ENCODE measurements around the gene SCYL2.
"Not testable (repeated sequence)": the region's sequence is repeated elsewhere in the genome, so short reads cannot be mapped to it uniquely, and the experiment has no call there.

Gene SCYL2

DNA sequence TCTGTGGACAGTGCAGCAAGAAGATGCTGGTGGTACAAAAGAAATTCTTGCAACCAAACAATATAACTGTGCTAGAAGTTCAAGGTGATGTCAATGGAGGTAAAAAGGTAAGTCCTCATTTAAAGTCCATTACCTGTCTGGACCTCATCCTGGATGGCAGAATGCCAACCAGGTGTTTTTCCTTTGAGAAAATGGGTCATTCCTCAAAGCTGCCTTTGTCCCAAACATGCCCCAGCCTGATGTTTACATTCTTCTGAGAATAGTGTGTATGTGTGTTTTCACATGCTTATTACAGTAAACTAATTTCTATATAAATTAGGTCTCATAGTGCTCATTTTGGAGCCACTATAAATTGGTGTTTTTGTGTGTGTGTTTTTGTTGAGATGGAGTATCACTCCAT, 41.5 kb upstream of the SCYL2 start:
- no peak for TF ChIP-seq ISL1 (CRISPR knock-in tag; IDR thresholded peaks at IDR 0.05)
- ATAC-seq: no peak

- no peak for TF ChIP-seq ZFP30 (CRISPR knock-in tag; IDR thresholded peaks at IDR 0.05)
- TF ChIP-seq RARB (CRISPR knock-in tag; IDR thresholded peaks at IDR 0.05): no peak
- no peak for TF ChIP-seq ZC3H10 (CRISPR knock-in tag; IDR thresholded peaks at IDR 0.05)
- no peak for TF ChIP-seq SNAI2 (CRISPR knock-in tag; IDR thresholded peaks at IDR 0.05)
- TF ChIP-seq BACH2 (CRISPR knock-in tag; IDR thresholded peaks at IDR 0.05; ENCODE audit: borderline replicate concordance): no peak
- TF ChIP-seq, protein P1, sequence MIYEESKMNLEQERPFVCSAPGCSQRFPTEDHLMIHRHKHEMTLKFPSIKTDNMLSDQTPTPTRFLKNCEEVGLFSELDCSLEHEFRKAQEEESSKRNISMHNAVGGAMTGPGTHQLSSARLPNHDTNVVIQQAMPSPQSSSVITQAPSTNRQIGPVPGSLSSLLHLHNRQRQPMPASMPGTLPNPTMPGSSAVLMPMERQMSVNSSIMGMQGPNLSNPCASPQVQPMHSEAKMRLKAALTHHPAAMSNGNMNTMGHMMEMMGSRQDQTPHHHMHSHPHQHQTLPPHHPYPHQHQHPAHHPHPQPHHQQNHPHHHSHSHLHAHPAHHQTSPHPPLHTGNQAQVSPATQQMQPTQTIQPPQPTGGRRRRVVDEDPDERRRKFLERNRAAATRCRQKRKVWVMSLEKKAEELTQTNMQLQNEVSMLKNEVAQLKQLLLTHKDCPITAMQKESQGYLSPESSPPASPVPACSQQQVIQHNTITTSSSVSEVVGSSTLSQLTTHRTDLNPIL (CRISPR knock-in tag; IDR thresholded peaks at IDR 0.05; ENCODE audit: low read depth): no peak
- no peak for TF ChIP-seq TCF4 (CRISPR knock-in tag; IDR thresholded peaks at IDR 0.05; ENCODE audit: borderline replicate concordance)
- no peak for TF ChIP-seq ISL1 (CRISPR knock-in tag; IDR thresholded peaks at IDR 0.05)
- no peak for TF ChIP-seq ZNF565 (CRISPR knock-in tag; conservative IDR thresholded peaks at IDR 0.05; ENCODE audit: low read depth)
- TF ChIP-seq ARNTL (CRISPR knock-in tag; IDR thresholded peaks at IDR 0.05; ENCODE audit: borderline replicate concordance, low read depth): no peak
- no peak for TF ChIP-seq TOX (CRISPR knock-in tag; IDR thresholded peaks at IDR 0.05; ENCODE audit: borderline replicate concordance)
- TF ChIP-seq OSR1 (CRISPR knock-in tag; IDR thresholded peaks at IDR 0.05): no peak
- TF ChIP-seq PATZ1 (CRISPR knock-in tag; IDR thresholded peaks at IDR 0.05; ENCODE audit: borderline replicate concordance): no peak
- TF ChIP-seq CSRNP3 (CRISPR knock-in tag; IDR thresholded peaks at IDR 0.05): no peak
- no peak for TF ChIP-seq ZNF70 (CRISPR knock-in tag; IDR thresholded peaks at IDR 0.05)
- TF ChIP-seq, protein P2, sequence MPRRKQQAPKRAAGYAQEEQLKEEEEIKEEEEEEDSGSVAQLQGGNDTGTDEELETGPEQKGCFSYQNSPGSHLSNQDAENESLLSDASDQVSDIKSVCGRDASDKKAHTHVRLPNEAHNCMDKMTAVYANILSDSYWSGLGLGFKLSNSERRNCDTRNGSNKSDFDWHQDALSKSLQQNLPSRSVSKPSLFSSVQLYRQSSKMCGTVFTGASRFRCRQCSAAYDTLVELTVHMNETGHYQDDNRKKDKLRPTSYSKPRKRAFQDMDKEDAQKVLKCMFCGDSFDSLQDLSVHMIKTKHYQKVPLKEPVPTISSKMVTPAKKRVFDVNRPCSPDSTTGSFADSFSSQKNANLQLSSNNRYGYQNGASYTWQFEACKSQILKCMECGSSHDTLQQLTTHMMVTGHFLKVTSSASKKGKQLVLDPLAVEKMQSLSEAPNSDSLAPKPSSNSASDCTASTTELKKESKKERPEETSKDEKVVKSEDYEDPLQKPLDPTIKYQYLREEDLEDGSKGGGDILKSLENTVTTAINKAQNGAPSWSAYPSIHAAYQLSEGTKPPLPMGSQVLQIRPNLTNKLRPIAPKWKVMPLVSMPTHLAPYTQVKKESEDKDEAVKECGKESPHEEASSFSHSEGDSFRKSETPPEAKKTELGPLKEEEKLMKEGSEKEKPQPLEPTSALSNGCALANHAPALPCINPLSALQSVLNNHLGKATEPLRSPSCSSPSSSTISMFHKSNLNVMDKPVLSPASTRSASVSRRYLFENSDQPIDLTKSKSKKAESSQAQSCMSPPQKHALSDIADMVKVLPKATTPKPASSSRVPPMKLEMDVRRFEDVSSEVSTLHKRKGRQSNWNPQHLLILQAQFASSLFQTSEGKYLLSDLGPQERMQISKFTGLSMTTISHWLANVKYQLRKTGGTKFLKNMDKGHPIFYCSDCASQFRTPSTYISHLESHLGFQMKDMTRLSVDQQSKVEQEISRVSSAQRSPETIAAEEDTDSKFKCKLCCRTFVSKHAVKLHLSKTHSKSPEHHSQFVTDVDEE (CRISPR knock-in tag; IDR thresholded peaks at IDR 0.05): no peak
- no peak for TF ChIP-seq ESRRG (CRISPR knock-in tag; IDR thresholded peaks at IDR 0.05)
- no peak for TF ChIP-seq CSDC2 (CRISPR knock-in tag; IDR thresholded peaks at IDR 0.05)
- peak; percentile 77 for ATAC-seq
These were observed 37.8 kb upstream of the SCYL2 start for GRCh38 chr12:100229036-100229635.

DNA sequence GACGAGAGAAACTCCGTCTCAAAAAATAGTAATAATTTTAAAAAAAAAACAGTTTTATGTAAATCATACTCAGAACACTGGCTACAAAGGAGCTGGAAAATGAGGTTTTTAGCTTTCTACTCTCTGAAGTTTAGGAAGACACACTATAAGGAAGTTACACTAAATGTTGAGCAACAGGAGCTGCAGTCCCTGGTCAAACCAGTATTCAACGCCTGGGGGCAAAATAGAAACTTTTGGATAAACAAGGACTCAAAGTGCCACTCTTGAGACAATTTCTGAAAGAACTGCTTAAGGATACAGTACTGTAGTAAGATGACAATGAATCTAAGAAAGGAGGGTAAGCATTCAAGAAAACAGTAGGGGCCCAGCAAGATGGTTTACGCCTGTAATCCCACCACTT, 37.1 kb upstream of the SCYL2 start:
- ATAC-seq: no peak
- no peak for TF ChIP-seq ISL1 (CRISPR knock-in tag; IDR thresholded peaks at IDR 0.05)
- TF ChIP-seq ZFP30 (CRISPR knock-in tag; IDR thresholded peaks at IDR 0.05): no peak
- no peak for TF ChIP-seq ZNF70 (CRISPR knock-in tag; IDR thresholded peaks at IDR 0.05)
- no peak for TF ChIP-seq ZC3H10 (CRISPR knock-in tag; IDR thresholded peaks at IDR 0.05)
- no peak for TF ChIP-seq CSRNP3 (CRISPR knock-in tag; IDR thresholded peaks at IDR 0.05)
- no peak for TF ChIP-seq BACH2 (CRISPR knock-in tag; IDR thresholded peaks at IDR 0.05; ENCODE audit: borderline replicate concordance)
- TF ChIP-seq ARNTL (CRISPR knock-in tag; IDR thresholded peaks at IDR 0.05; ENCODE audit: borderline replicate concordance, low read depth): no peak
- no peak for TF ChIP-seq POU6F1 (CRISPR knock-in tag; IDR thresholded peaks at IDR 0.05; ENCODE audit: borderline replicate concordance, low read depth)
- no peak for TF ChIP-seq ESRRG (CRISPR knock-in tag; IDR thresholded peaks at IDR 0.05)
- TF ChIP-seq TOX (CRISPR knock-in tag; IDR thresholded peaks at IDR 0.05; ENCODE audit: borderline replicate concordance): no peak
- TF ChIP-seq TCF4 (CRISPR knock-in tag; IDR thresholded peaks at IDR 0.05; ENCODE audit: borderline replicate concordance): no peak
- TF ChIP-seq RARB (CRISPR knock-in tag; IDR thresholded peaks at IDR 0.05): no peak
- TF ChIP-seq CSDC2 (CRISPR knock-in tag; IDR thresholded peaks at IDR 0.05): no peak
- no peak for TF ChIP-seq PPARA (CRISPR knock-in tag; IDR thresholded peaks at IDR 0.05; ENCODE audit: borderline replicate concordance)
- TF ChIP-seq, protein P2 (CRISPR knock-in tag; IDR thresholded peaks at IDR 0.05): no peak
- no peak for TF ChIP-seq ZFP3 (CRISPR knock-in tag; IDR thresholded peaks at IDR 0.05)

DNA sequence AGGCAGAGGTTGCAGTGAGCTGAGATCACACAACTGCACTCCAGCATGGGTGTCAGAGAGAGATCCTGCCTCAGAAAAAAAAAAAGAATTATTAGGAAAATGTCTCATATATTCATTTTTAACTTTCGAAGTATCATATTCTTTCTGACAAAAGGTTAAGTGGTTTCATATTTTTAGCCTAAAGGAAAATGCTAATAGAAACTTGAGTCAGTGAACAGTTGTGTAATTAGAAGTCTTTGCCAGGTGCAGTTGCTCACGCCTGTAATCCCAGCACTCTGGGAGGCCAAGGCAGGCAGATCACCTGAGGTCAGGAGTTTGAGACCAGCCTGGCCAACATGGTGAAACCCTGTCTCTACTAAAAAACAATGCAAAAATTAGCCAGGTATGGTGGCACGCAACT, 35.1 kb upstream of the SCYL2 start:
- not testable (repeated sequence) for ATAC-seq
